GM12891 (cell line): Measurements from ENCODE around the gene GRB14.

Experiments
- DNase-seq: peaks from one replicate; pipeline ENCODE4 v3.0.0; 2011; ENCODE audit warnings: low spot score; ENCODE audit not compliant: insufficient read length
- FAIRE-seq: peaks from 2 replicates; lab custom pipeline; 2011; peaks lifted over from hg19 to GRCh38; lab: Jason Lieb, UNC
- PAX5 ChIP-seq: IDR thresholded peaks from 2 replicates; pipeline ENCODE4 v1.6.1; 2011; ENCODE audit warnings: low read length, moderate library complexity, mild to moderate bottlenecking; ENCODE audit not compliant: insufficient read depth, severe bottlenecking
- POLR2A ChIP-seq: IDR thresholded peaks from 2 replicates; pipeline ENCODE4 v1.6.1; 2011; ENCODE audit warnings: low read depth, low read length, control low read depth
- POLR2AphosphoS5 ChIP-seq: IDR thresholded peaks from 2 replicates; pipeline ENCODE4 v1.6.1; 2011; ENCODE audit warnings: low read depth, low read length, control low read depth
- POU2F2 ChIP-seq: IDR thresholded peaks from 2 replicates; pipeline ENCODE4 v1.6.1; 2011; ENCODE audit warnings: low read depth, mild to moderate bottlenecking, control low read depth, low read length, moderate library complexity
- SPI1 ChIP-seq: IDR thresholded peaks from 2 replicates; pipeline ENCODE4 v1.6.1; 2011; ENCODE audit warnings: low read depth, low read length, control low read depth
- TAF1 ChIP-seq: IDR thresholded peaks from 2 replicates; pipeline ENCODE4 v1.6.1; 2011; ENCODE audit warnings: low read depth, low read length, control low read depth

Gene GRB14

GRCh38 chr2:164535280-164536025, 85.8 kb downstream of the GRB14 start:
- TF ChIP-seq PAX5 (no peak), POU2F2 (no peak), SPI1 (no peak), TAF1 (no peak), POLR2A (no peak), POLR2AphosphoS5 (no peak)
- FAIRE-seq = no peak
- DNase-seq = no peak

- DNase-seq (no peak), FAIRE-seq (no peak)
- TF ChIP-seq POLR2A = no peak
- no peak for TF ChIP-seq PAX5
- no peak for TF ChIP-seq SPI1
- TF ChIP-seq POU2F2 = no peak
- TF ChIP-seq POLR2AphosphoS5 = no peak
- TF ChIP-seq TAF1 = no peak
Measured at GRCh38 chr2:164530464-164530863, 90.8 kb downstream of the GRB14 start.

GRCh38 chr2:164523726-164524125, 97.6 kb downstream of the GRB14 start:
- no peak for FAIRE-seq
- DNase-seq = no peak
- TF ChIP-seq POU2F2 (no peak), SPI1 (no peak), TAF1 (no peak), POLR2AphosphoS5 (no peak), POLR2A (no peak), PAX5 (no peak)

GRCh38 chr2:164523009-164523408, 98.3 kb downstream of the GRB14 start:
- no peak for FAIRE-seq
- TF ChIP-seq PAX5 (no peak), POLR2AphosphoS5 (no peak), POLR2A (no peak), TAF1 (no peak), POU2F2 (no peak), SPI1 (no peak)
- DNase-seq = no peak

- TF ChIP-seq POLR2A (no peak), POLR2AphosphoS5 (no peak), SPI1 (no peak), POU2F2 (no peak), TAF1 (no peak), PAX5 (no peak)
- DNase-seq = no peak
- FAIRE-seq = no peak
Measured at GRCh38 chr2:164522561-164522981, 98.7 kb downstream of the GRB14 start.

GRCh38 chr2:164515734-164516133, 105.5 kb downstream of the GRB14 start:
- DNase-seq = no peak
- FAIRE-seq = no peak
- TF ChIP-seq POLR2A (no peak), SPI1 (no peak), POU2F2 (no peak), POLR2AphosphoS5 (no peak), TAF1 (no peak), PAX5 (no peak)

GRCh38 chr2:164515030-164515429, 106.3 kb downstream of the GRB14 start:
- FAIRE-seq = no peak
- no peak for DNase-seq

GRCh38 chr2:164514491-164514890, 106.8 kb downstream of the GRB14 start:
- DNase-seq = no peak
- no peak for TF ChIP-seq SPI1
- no peak for TF ChIP-seq TAF1
- TF ChIP-seq PAX5 = no peak
- no peak for TF ChIP-seq POLR2A
- TF ChIP-seq POU2F2 = no peak
- TF ChIP-seq POLR2AphosphoS5 = no peak
- no peak for FAIRE-seq

More at GRCh38 chr2:164515030-164515429, 106.3 kb downstream of the GRB14 start:
- no peak for TF ChIP-seq POU2F2
- no peak for TF ChIP-seq TAF1
- no peak for TF ChIP-seq POLR2AphosphoS5
- TF ChIP-seq POLR2A = no peak
- no peak for TF ChIP-seq SPI1
- no peak for TF ChIP-seq PAX5

- no peak for DNase-seq
- TF ChIP-seq TAF1 (no peak), POU2F2 (no peak), PAX5 (no peak), POLR2A (no peak), SPI1 (no peak), POLR2AphosphoS5 (no peak)
- no peak for FAIRE-seq
Measured at GRCh38 chr2:164512871-164513270, 108.4 kb downstream of the GRB14 start.

GRCh38 chr2:164511738-164512137, 109.5 kb downstream of the GRB14 start:
- FAIRE-seq = no peak
- DNase-seq = no peak
- TF ChIP-seq POLR2AphosphoS5 (no peak), PAX5 (no peak), POLR2A (no peak), TAF1 (no peak), SPI1 (no peak), POU2F2 (no peak)
